Measurements from ENCODE around the gene BMP2K.
"Not testable (repeated sequence)": the region's sequence is repeated elsewhere in the genome, so short reads cannot be mapped to it uniquely, and the experiment has no call there.

Gene BMP2K

GRCh38 chr4:78864405-78865024, 88.4 kb downstream of the BMP2K start:
- DNase-seq, result peak; percentile 68 to 87 (median 84)

- DNase-seq, result no peak
Observed at GRCh38 chr4:78865451-78865850, 89.3 kb downstream of the BMP2K start.

- not testable (repeated sequence) for DNase-seq
Observed at GRCh38 chr4:78868712-78869111, 92.6 kb downstream of the BMP2K start.

- DNase-seq, result no peak
Observed at GRCh38 chr4:78870056-78870455, 93.9 kb downstream of the BMP2K start.

GRCh38 chr4:78876568-78877320, 100.6 kb downstream of the BMP2K start:
- DNase-seq, result peak in 2 of 3 donors; percentile 26 to 52

- no peak for DNase-seq
Observed at GRCh38 chr4:78878031-78878430, 101.9 kb downstream of the BMP2K start.

GRCh38 chr4:78880874-78881492, 104.8 kb downstream of the BMP2K start:
- peak in 2 of 3 donors; percentile 5 to 27 for DNase-seq

- no peak for DNase-seq
Observed at GRCh38 chr4:78885598-78885997, 109.4 kb downstream of the BMP2K start.

GRCh38 chr4:78889955-78890354, 113.8 kb downstream of the BMP2K start:
- DNase-seq, result no peak

GRCh38 chr4:78899302-78899701, 123.2 kb downstream of the BMP2K start:
- DNase-seq, result no peak

- no peak for DNase-seq
Observed at GRCh38 chr4:78901882-78902281, 125.7 kb downstream of the BMP2K start.

GRCh38 chr4:78902298-78902697, 126.1 kb downstream of the BMP2K start:
- no peak for DNase-seq

- DNase-seq, result no peak
Observed at GRCh38 chr4:78904143-78904542, 128.0 kb downstream of the BMP2K start.

- DNase-seq, result no peak
Observed at GRCh38 chr4:78907638-78908037, 131.5 kb downstream of the BMP2K start.

- not testable (repeated sequence) for DNase-seq
Observed at GRCh38 chr4:78908974-78909373, 132.8 kb downstream of the BMP2K start.

GRCh38 chr4:78910612-78911011, 134.5 kb downstream of the BMP2K start:
- DNase-seq, result no peak

GRCh38 chr4:78922207-78922606, 146.1 kb downstream of the BMP2K start:
- DNase-seq, result no peak

GRCh38 chr4:78923464-78924312, 147.5 kb downstream of the BMP2K start:
- DNase-seq, result peak in 1 of 3 donors; percentile 20

- no peak for DNase-seq
Observed at GRCh38 chr4:78926826-78927225, 150.7 kb downstream of the BMP2K start.

- DNase-seq, result no peak
Observed at GRCh38 chr4:78928835-78929234, 152.7 kb downstream of the BMP2K start.

GRCh38 chr4:78930016-78930629, 154.0 kb downstream of the BMP2K start:
- no peak for DNase-seq

GRCh38 chr4:78936989-78937388, 160.8 kb downstream of the BMP2K start:
- no peak for DNase-seq

GRCh38 chr4:78937837-78938236, 161.7 kb downstream of the BMP2K start:
- peak in 1 of 3 donors; percentile 10 for DNase-seq

All from suppressor macrophage treated with lipopolysaccharide for 1 hour (primary cell).